Measurements from ENCODE around the gene STX17. TPM values are rescaled to one million over a fixed set of nuclear protein-coding genes. Genes with fewer than 3 reads are reported as not detected.

The STX17 gene
- total RNA-seq, 1 donor: 32.2 TPM

GRCh38 chr9:99911600-99911999, 5.1 kb downstream of the STX17 start:
- Histone ChIP-seq H3K27me3 (ENCODE audit: insufficient read depth, low read length) (no peaks in the 10 kb centered on the region), H3K79me2 (ENCODE audit: insufficient read depth, low read length) (peaks cover 37% of the 10 kb centered on the region), H3K4me3 (ENCODE audit: insufficient read depth, low read length) (no peak overlapping the region), H3K4me1 (ENCODE audit: insufficient read depth, low read length) (peaks cover 5% of the 10 kb centered on the region), H4K20me1 (ENCODE audit: insufficient read depth, low read length) (peaks cover 2% of the 10 kb centered on the region), H3K36me3 (ENCODE audit: insufficient read depth, low read length) (peaks cover 9% of the 10 kb centered on the region), H2AFZ (ENCODE audit: low read length) (no peak overlapping the region), H3K9me3 (ENCODE audit: low read depth, low read length) (no peaks in the 10 kb centered on the region), H3K4me2 (ENCODE audit: insufficient read depth, low read length) (no peak overlapping the region), H3K27ac (ENCODE audit: low read depth, low read length) (no peak overlapping the region)
- no peak for TF ChIP-seq CTCF (IDR thresholded peaks at IDR 0.05; ENCODE audit: extremely low read depth, low read depth, low read length)
- DNase-seq (ENCODE audit: insufficient read length, low spot score, missing footprints): no peak

- no peak for TF ChIP-seq CTCF (IDR thresholded peaks at IDR 0.05; ENCODE audit: extremely low read depth, low read depth, low read length)
- H2AFZ ChIP-seq (ENCODE audit: low read length): no peak overlapping the region
- H3K4me1 ChIP-seq (ENCODE audit: insufficient read depth, low read length): no peaks in the 10 kb centered on the region
- H3K27me3 ChIP-seq (ENCODE audit: insufficient read depth, low read length): no peaks in the 10 kb centered on the region
- no peak overlapping the region for H3K4me2 ChIP-seq (ENCODE audit: insufficient read depth, low read length)
- no peaks in the 10 kb centered on the region for H3K9me3 ChIP-seq (ENCODE audit: low read depth, low read length)
- H3K36me3 ChIP-seq (ENCODE audit: insufficient read depth, low read length): peaks cover 33% of the 10 kb centered on the region
- H3K27ac ChIP-seq (ENCODE audit: low read depth, low read length): no peak overlapping the region
- H3K4me3 ChIP-seq (ENCODE audit: insufficient read depth, low read length): no peak overlapping the region
- H3K79me2 ChIP-seq (ENCODE audit: insufficient read depth, low read length): peaks cover 8% of the 10 kb centered on the region
- H4K20me1 ChIP-seq (ENCODE audit: insufficient read depth, low read length): peaks cover 3% of the 10 kb centered on the region
- no peak for DNase-seq (ENCODE audit: insufficient read length, low spot score, missing footprints)
These were observed 10.2 kb downstream of the STX17 start for GRCh38 chr9:99916650-99917049.

- Histone ChIP-seq H2AFZ (ENCODE audit: low read length) (no peak overlapping the region), H3K36me3 (ENCODE audit: insufficient read depth, low read length) (peaks cover 40% of the 10 kb centered on the region), H3K27ac (ENCODE audit: low read depth, low read length) (no peak overlapping the region), H4K20me1 (ENCODE audit: insufficient read depth, low read length) (peaks cover 3% of the 10 kb centered on the region), H3K4me1 (ENCODE audit: insufficient read depth, low read length) (no peaks in the 10 kb centered on the region), H3K4me2 (ENCODE audit: insufficient read depth, low read length) (no peak overlapping the region), H3K79me2 (ENCODE audit: insufficient read depth, low read length) (peaks cover 6% of the 10 kb centered on the region), H3K9me3 (ENCODE audit: low read depth, low read length) (no peaks in the 10 kb centered on the region), H3K4me3 (ENCODE audit: insufficient read depth, low read length) (no peak overlapping the region), H3K27me3 (ENCODE audit: insufficient read depth, low read length) (no peaks in the 10 kb centered on the region)
- DNase-seq (ENCODE audit: insufficient read length, low spot score, missing footprints): no peak
- no peak for TF ChIP-seq CTCF (IDR thresholded peaks at IDR 0.05; ENCODE audit: extremely low read depth, low read depth, low read length)
These were observed 11.7 kb downstream of the STX17 start for GRCh38 chr9:99918134-99918533.

GRCh38 chr9:99919930-99920329, 13.5 kb downstream of the STX17 start:
- Histone ChIP-seq H3K27me3 (ENCODE audit: insufficient read depth, low read length) (no peaks in the 10 kb centered on the region), H3K27ac (ENCODE audit: low read depth, low read length) (no peak overlapping the region), H3K79me2 (ENCODE audit: insufficient read depth, low read length) (no peaks in the 10 kb centered on the region), H3K9me3 (ENCODE audit: low read depth, low read length) (no peaks in the 10 kb centered on the region), H3K4me1 (ENCODE audit: insufficient read depth, low read length) (no peaks in the 10 kb centered on the region), H3K4me3 (ENCODE audit: insufficient read depth, low read length) (no peak overlapping the region), H2AFZ (ENCODE audit: low read length) (no peak overlapping the region), H3K4me2 (ENCODE audit: insufficient read depth, low read length) (no peak overlapping the region), H4K20me1 (ENCODE audit: insufficient read depth, low read length) (peaks cover 3% of the 10 kb centered on the region), H3K36me3 (ENCODE audit: insufficient read depth, low read length) (peaks cover 46% of the 10 kb centered on the region)
- no peak for DNase-seq (ENCODE audit: insufficient read length, low spot score, missing footprints)
- no peak for TF ChIP-seq CTCF (IDR thresholded peaks at IDR 0.05; ENCODE audit: extremely low read depth, low read depth, low read length)

All from osteoblast (primary cell).